Measurements from ENCODE around the gene DNAJB6. TPM values are rescaled to one million over a fixed set of nuclear protein-coding genes. Genes with fewer than 3 reads are reported as not detected.

The DNAJB6 gene
- total RNA-seq, 1 experiment from 2014 or later, result 124 TPM

DNA sequence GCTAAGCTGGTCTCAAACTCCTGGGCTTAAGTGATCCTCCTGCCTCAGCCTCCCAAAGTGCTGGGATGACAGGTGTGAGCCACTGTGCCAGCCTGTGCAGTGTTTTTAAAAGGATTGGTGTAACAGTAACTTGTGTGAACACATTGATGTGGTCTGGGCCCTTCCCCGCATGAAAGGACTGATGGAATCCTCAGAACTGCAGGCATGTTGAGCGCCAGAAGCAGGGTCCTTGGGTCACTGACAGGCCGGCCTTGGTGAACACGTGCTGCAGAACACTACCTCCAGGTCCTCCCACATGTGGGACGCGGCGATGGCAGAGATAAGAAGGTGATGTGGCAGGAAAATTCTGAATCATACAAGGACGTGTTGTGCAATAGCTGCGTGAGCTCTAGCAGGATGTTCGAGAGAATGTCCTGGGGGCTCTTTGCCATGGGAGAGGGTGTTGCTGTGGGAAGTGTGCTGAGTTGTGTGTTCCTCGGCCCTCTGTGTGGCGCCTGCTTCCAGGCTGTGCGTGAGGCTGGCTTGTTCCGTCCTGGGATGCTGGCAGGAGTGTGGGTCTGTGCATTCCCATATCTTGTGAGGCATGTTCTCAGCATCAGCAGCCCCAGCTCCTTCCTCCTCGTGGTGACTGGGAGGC lies 68.2 kb downstream of the DNAJB6 start:
- no peaks in the 10 kb centered on the region for H3K9me3 Mint-ChIP-seq (ENCODE audit: unreplicated experiment)
- no peaks in the 10 kb centered on the region for H3K27me3 Mint-ChIP-seq (ENCODE audit: insufficient read depth, unreplicated experiment)
- peak; percentile 94 for DNase-seq (ENCODE audit: unreplicated experiment)
- peaks cover 5% of the 10 kb centered on the region for H3K36me3 Mint-ChIP-seq (ENCODE audit: insufficient read depth, unreplicated experiment)
- no peak overlapping the region for H3K4me3 Mint-ChIP-seq (ENCODE audit: unreplicated experiment)
- H3K4me1 Mint-ChIP-seq (ENCODE audit: insufficient read depth, unreplicated experiment), result peaks cover 22% of the 10 kb centered on the region
- BruUV-seq (replicated peaks), result no TSS peak
- TF ChIP-seq, protein P1, sequence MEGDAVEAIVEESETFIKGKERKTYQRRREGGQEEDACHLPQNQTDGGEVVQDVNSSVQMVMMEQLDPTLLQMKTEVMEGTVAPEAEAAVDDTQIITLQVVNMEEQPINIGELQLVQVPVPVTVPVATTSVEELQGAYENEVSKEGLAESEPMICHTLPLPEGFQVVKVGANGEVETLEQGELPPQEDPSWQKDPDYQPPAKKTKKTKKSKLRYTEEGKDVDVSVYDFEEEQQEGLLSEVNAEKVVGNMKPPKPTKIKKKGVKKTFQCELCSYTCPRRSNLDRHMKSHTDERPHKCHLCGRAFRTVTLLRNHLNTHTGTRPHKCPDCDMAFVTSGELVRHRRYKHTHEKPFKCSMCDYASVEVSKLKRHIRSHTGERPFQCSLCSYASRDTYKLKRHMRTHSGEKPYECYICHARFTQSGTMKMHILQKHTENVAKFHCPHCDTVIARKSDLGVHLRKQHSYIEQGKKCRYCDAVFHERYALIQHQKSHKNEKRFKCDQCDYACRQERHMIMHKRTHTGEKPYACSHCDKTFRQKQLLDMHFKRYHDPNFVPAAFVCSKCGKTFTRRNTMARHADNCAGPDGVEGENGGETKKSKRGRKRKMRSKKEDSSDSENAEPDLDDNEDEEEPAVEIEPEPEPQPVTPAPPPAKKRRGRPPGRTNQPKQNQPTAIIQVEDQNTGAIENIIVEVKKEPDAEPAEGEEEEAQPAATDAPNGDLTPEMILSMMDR (IDR thresholded peaks at IDR 0.05; ENCODE audit: unreplicated experiment), result no peak
- ChIA-PET CTCF (interaction anchor here (0.7 to 2.3 kb wide), 4 partner anchors 18 to 121 kb away, joined by 3 to 10 read pairs (median 3); no protein-coding TSS in a partner anchor), POLR2A (interaction anchor here (0.6 to 1.3 kb wide), 4 partner anchors 67 to 1477 kb away, joined by 3 to 4 read pairs (median 3); no protein-coding TSS in a partner anchor)
- H3K27ac Mint-ChIP-seq (ENCODE audit: low read depth, unreplicated experiment), result peak overlapping the region; percentile 84
- intact Hi-C loops (cut with micrococcal nuclease), result no loop called here

DNA sequence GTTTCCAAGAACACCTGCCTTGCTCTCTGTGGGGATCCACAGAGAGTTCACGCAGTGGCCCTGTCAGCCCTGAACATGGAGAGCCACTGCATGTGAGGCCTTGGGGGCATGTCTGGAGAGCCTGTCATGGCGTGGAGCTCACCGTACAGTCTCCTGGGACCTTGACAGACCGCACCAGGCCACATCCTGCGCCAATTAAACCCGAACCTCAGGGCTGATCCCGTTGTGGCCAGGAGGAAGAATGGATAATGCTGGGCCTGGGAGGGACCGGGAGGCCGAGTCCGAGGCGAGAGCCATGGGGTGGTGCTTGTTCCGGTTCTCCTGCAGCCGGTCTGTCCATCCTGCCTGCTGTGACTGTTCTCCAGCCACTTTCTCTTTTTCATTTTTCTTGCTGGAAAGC lies 68.7 kb downstream of the DNAJB6 start:
- Mint-ChIP-seq H3K9me3 (ENCODE audit: unreplicated experiment) (no peaks in the 10 kb centered on the region), H3K36me3 (ENCODE audit: insufficient read depth, unreplicated experiment) (peaks cover 4% of the 10 kb centered on the region), H3K27me3 (ENCODE audit: insufficient read depth, unreplicated experiment) (no peaks in the 10 kb centered on the region), H3K4me1 (ENCODE audit: insufficient read depth, unreplicated experiment) (peaks cover 22% of the 10 kb centered on the region), H3K27ac (ENCODE audit: low read depth, unreplicated experiment) (peak overlapping the region; percentile 84), H3K4me3 (ENCODE audit: unreplicated experiment) (no peak overlapping the region)
- intact Hi-C loops (cut with micrococcal nuclease), result no loop called here
- POLR2A ChIA-PET, result interaction anchor here (0.9 to 1.3 kb wide), 3 partner anchors 67 to 1028 kb away, joined by 3 read pairs; no protein-coding TSS in a partner anchor
- BruUV-seq (replicated peaks), result no TSS peak
- CTCF ChIA-PET, result interaction anchor here (0.7 to 2.3 kb wide), 8 partner anchors 8 to 122 kb away, joined by 3 to 10 read pairs (median 3); no protein-coding TSS in a partner anchor
- DNase-seq (ENCODE audit: unreplicated experiment), result no peak
- TF ChIP-seq, protein P1 (IDR thresholded peaks at IDR 0.05; ENCODE audit: unreplicated experiment), result no peak

DNA sequence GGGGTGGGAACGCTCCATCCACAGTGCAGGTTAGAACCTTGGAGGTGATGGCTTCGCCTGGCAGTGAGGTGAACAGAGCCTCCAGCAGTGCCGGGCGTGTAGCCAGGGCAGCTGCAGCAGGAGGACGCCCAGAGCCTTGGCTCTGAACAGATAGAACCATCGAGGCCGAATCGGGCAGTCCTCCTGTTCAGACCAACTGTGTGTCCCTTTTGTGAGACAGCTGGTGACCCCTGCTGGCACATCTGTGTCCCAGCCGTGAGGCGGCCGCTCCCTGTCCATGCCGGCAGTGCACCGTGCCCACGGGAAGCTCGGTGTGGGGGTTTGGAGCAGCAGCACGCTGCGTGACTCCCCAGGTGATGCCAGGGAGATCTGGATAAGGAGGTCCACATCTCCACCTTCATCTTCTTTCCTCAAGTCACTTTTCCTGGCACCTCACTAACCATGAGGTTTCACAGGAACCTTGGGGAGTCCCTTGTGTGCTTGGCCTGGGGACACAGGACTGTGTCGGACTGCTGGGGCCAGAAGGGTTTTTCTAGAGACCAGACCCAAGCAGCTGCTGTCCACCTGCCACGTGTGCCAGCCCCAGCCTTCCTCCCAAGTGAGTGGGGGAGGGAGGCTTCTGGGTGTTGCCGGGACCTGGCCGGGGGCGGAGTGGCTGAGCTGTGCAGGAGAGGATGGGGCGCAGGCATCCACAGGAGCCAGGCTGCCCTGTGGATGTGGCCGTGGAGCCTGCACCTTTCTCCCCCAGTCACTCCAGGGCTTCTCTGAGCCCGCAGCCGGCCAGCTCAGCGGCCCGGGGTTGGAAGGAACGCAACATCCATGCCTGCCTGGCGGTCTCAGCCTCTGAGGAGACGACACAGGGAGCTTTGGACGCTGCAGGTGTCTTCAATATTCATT lies 69.4 kb downstream of the DNAJB6 start:
- no peak for DNase-seq (ENCODE audit: unreplicated experiment)
- Mint-ChIP-seq H3K4me3 (ENCODE audit: unreplicated experiment) (no peak overlapping the region), H3K27me3 (ENCODE audit: insufficient read depth, unreplicated experiment) (no peaks in the 10 kb centered on the region), H3K9me3 (ENCODE audit: unreplicated experiment) (no peaks in the 10 kb centered on the region), H3K36me3 (ENCODE audit: insufficient read depth, unreplicated experiment) (peaks cover 4% of the 10 kb centered on the region), H3K27ac (ENCODE audit: low read depth, unreplicated experiment) (no peak overlapping the region), H3K4me1 (ENCODE audit: insufficient read depth, unreplicated experiment) (peaks cover 21% of the 10 kb centered on the region)
- BruUV-seq (replicated peaks), result no TSS peak
- TF ChIP-seq, protein P1 (IDR thresholded peaks at IDR 0.05; ENCODE audit: unreplicated experiment), result no peak
- POLR2A ChIA-PET, result no interaction called here
- intact Hi-C loops (cut with micrococcal nuclease), result no loop called here
- CTCF ChIA-PET, result interaction anchor here (0.6 to 2.2 kb wide), 5 partner anchors 8 to 56 kb away, joined by 3 to 5 read pairs (median 3); no protein-coding TSS in a partner anchor

DNA sequence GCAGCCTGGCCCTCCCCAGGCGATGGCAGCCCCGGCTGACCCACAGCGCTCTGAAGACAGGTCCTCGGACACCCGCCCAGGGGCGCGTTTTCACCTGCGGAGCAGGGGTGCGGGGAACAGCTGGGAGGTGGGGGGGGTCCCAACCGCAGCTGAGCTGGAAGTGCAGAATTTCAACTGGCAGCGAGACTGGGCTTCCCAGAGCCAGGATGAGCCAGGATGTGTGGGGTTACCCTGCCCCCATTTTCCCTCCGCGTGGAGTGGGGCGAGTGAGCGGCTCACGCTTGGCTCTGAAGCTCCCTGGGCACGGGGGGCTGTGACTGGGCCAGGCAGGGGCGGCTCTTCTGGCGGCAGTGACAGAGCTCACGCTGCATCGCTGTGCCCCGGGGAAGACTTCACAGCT lies 70.2 kb downstream of the DNAJB6 start:
- TF ChIP-seq, protein P1 (IDR thresholded peaks at IDR 0.05; ENCODE audit: unreplicated experiment), result no peak
- CTCF ChIA-PET, result interaction anchor here (0.9 to 2.2 kb wide), 3 partner anchors 9 to 918 kb away, joined by 3 to 5 read pairs (median 3); no protein-coding TSS in a partner anchor
- POLR2A ChIA-PET, result no interaction called here
- no peak for DNase-seq (ENCODE audit: unreplicated experiment)
- H3K4me3 Mint-ChIP-seq (ENCODE audit: unreplicated experiment), result no peak overlapping the region
- no peaks in the 10 kb centered on the region for H3K27me3 Mint-ChIP-seq (ENCODE audit: insufficient read depth, unreplicated experiment)
- peaks cover 12% of the 10 kb centered on the region for H3K36me3 Mint-ChIP-seq (ENCODE audit: insufficient read depth, unreplicated experiment)
- BruUV-seq (replicated peaks), result no TSS peak
- peaks cover 24% of the 10 kb centered on the region for H3K4me1 Mint-ChIP-seq (ENCODE audit: insufficient read depth, unreplicated experiment)
- no peaks in the 10 kb centered on the region for H3K9me3 Mint-ChIP-seq (ENCODE audit: unreplicated experiment)
- intact Hi-C loops (cut with micrococcal nuclease), result no loop called here
- H3K27ac Mint-ChIP-seq (ENCODE audit: low read depth, unreplicated experiment), result no peak overlapping the region

Data from MCF 10A (cell line).